SH-SY5Y (cell line): ENCODE data around the gene FBF1.

ENCODE experiments used
- GATA2 ChIP-seq: IDR thresholded peaks from 2 replicates; pipeline ENCODE4 v1.6.1; 2011; ENCODE audit warnings: mild to moderate bottlenecking, low read depth, low read length
- GATA3 ChIP-seq: IDR thresholded peaks from 2 replicates; pipeline ENCODE4 v1.6.1; 2011; ENCODE audit warnings: low read depth, mild to moderate bottlenecking, low read length, moderate library complexity

The FBF1 gene

DNA sequence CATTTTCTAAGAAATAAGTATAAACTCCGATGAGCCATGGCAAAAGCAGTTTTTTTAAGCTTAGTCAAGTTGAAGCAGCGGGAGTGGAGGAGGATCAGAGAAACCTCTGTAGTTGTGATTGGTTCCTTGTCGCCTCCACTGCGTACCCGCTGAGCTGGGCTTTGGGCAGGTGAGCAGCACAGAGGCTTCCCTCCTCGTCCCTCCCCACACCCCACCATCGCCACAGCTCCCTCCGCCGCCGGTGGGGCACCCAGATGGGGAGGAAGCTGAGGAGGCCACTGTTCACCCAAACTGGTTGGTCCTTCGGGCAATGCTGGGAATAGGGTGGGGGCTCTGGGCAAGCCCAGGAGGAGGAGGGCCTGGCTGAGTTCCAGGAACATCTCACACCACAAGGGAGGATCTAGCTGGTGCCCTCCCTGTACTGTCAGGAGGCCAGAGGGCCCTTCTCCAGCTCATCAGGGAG, 31.0 kb downstream of the FBF1 start:
- TF ChIP-seq GATA2 = no peak
- TF ChIP-seq GATA3 = no peak

DNA sequence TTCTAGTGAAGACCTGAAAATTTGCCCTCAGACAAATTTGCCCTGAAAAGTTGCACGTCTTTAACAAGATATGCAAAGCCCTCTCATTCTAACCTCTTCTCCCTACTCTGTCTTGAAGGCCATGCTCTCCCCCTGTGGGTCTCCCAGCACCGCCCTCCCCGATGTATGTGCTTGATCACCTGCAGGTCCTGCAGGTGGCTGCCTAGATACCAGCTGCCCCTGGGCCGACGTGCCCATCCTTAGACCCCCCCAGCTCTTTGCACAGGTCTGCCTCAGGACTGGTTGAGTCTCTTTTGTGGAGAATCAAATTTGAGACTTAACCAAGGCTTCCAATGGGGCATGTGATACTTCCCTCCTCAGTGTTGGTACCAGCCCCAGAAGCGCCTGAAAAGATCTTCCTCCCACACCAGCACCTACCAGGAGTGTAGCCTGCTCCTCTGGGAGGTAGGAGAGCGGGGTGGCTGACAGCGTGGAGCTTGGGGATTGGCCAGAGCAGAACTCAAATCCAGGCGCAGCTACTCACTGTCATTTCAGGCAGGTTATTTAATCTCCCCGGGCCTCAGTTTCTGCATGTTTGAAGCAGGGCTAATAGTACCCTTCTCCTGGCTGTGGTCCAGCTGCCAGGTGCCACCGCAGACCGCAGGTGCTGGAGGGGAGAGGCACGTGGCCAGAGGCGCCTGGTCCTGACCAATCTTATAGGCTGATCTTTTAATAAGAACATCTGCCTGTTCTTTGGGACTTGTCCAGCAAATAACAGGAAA, 31.6 kb downstream of the FBF1 start:
- TF ChIP-seq GATA3 = no peak
- 0 out of 2 replicates have a peak, but pooled peaks have one; percentile 45 for TF ChIP-seq GATA2

DNA sequence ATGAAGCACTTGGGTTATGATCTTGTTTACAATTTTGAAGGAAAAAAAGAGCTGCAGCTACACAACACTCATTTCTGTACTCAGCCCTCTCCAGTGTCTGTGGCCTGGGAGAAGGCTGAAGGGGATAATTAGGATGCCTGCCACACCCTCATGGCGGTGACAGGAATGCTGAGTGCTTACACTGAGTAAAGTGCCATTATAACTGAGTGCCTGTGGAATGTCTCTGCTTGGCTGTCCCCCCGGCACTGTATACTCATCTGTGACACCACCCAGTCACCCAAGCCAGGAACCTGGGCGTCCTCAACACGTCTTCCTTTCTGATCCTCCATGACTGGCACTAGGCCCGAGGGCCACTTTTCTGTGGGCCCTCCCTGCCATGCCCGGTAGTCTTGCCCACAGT, 32.6 kb downstream of the FBF1 start:
- no peak for TF ChIP-seq GATA3
- TF ChIP-seq GATA2 = no peak

DNA sequence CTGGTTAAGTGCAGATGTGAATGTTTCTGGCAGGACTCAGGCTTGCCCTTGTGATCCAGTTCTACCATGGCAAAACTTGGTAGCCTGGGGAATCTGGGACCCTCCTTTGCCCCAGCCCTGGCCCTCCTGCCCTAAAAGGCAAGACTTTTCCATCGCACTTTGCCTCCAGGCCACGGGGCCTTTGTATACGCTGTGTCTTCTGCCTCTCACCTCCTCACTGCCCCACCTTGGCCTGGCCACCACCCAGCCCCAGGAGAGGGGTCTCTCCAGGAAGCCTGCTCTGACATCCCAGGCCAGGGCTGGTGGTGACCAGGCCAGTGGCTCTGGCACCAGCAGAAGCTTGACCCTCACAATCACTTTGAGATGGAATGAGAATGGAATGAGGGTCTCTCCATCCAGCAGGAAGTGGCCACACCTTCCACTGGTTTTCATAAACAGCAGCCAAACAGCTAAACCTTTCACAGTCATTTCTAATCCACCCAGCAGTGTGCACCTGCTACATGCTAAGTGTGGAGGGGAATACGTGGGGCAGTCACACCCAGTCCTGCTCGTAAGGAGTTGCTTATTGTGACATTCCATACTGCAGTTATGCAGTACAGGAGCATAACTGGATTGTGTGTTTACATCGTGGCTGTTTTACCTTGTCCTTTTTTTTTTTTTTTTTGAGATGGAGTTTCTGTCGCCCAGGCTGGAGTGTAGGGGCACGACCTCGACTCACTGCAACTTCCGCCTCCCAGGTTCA, 34.5 kb downstream of the FBF1 start:
- TF ChIP-seq GATA2 (no peak), GATA3 (no peak)

DNA sequence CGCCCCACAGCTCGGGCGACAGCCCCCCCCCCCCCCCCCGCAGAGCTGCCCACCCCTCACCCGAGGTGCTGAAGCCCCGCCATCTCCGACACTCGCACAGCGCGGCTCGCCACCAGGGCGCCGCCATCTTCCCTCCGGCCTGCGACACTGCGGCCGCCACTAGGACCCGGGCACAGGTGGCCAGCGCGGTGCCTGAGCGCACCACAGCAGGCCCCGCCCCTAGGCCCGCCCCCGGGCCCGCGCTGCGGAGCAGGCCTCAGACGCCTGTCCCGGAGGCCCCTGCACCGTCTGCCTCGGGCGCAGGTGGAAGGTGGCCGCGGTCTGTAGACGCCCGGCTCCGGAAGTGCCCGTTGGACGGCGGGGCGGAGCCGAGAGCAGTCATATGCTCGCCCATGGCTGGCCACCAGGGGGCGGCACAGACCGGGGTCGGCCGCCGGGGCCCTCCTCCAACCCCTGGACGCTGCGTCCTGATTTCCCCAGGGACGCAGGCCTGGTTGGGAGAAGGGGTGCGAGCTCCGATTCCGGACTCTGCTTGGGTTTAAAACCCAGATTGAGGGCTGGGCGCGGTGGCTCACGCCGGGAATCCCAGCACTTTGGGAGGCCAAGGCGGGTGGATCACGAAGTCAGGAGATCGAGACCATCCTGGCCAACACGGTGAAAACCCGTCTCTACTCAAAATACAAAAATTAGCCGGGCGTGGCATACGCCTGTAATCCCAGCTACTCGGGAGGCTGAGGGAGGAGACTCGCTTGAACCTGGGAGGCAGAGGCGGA, 35.9 kb downstream of the FBF1 start, which contains the start of gene MRPL38:
Gene MRPL38 (minus strand): TSS at position 136 of the 773 bp plus-strand sequence. CDS start 9 bp downstream, at position 127.
- TF ChIP-seq GATA2 (no peak; the same call in 1 of the 2 replicates), GATA3 (no peak)

DNA sequence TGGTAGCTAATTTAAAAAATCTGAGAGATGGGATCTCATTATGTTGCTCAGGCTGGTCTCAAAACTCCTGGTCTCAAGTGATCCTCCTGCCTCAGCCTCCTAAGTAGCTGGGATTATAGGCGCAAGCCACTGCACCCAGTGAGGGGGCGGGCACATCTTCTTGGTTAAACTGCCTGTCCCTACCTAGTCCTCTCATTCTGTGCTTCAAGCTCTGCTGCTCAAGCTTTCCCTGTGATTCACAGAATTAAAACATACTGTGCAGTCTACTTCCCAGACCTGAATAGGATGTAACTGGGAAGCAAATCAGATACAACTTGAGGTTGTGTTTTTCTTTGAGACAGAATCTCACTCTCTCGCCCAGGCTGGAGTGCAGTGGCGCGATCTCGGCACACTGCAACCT, 38.4 kb downstream of the FBF1 start:
- TF ChIP-seq GATA3 = no peak

DNA sequence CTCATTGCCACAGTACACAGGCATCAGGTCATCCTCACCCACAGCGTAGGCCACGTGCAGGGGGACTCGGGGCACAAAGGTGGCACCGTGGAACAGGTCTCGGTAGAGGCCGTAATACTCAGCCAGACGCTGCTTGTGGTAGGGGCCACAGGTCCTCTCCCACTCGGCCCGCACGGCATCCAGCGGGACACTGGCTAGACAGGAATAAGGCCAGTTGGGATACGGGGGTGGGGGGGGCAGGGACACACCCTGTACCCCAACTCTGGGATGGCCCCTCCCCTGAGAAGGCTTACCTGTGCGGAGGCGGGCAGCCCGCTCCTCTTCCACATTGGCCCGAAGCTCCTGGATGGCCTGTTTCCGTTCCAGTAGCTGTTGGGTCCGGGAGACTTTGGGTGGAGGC, 39.1 kb downstream of the FBF1 start:
- TF ChIP-seq GATA2 (no peak), GATA3 (no peak)

DNA sequence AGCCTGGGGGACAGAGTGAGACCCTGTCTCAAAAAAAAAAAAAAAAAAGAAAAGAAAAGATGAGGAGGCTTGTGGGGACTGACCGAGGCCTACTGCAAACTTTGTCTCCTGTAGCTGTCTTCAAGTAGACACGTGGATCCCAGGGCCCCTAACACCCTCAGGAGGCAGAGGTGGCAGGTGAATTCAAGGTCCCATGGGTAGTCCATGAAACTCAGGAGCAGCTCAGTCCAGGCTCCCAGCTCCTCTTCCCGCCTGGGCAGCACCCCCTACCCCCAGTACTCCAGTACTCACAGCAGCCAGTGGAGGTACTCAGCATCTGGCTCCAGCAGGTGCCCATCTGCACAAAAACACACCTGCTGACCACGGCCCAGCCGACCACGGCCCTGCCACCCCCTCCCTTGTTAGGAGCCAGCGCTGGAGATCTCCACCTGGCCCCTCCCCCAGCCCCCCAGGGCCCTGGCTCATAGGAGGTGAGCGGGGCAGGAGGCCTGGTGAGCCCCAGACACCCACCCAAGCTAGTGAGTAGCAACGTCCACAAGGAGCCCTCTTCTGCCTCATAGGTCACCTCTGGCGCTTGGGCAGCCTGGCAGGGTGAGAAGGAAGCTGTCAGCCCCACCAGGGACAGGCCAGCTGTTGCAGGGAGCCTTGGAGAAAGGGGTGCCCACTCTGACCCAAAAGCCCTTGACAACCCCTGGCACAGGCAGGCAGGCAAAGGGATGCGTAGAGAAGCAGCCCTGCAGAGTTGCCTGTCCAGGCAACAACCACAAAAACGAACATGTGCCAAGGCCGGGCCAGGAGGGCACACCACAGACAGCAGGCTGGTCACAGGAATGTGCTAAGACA, 39.9 kb downstream of the FBF1 start:
- no peak for TF ChIP-seq GATA3
- no peak for TF ChIP-seq GATA2

DNA sequence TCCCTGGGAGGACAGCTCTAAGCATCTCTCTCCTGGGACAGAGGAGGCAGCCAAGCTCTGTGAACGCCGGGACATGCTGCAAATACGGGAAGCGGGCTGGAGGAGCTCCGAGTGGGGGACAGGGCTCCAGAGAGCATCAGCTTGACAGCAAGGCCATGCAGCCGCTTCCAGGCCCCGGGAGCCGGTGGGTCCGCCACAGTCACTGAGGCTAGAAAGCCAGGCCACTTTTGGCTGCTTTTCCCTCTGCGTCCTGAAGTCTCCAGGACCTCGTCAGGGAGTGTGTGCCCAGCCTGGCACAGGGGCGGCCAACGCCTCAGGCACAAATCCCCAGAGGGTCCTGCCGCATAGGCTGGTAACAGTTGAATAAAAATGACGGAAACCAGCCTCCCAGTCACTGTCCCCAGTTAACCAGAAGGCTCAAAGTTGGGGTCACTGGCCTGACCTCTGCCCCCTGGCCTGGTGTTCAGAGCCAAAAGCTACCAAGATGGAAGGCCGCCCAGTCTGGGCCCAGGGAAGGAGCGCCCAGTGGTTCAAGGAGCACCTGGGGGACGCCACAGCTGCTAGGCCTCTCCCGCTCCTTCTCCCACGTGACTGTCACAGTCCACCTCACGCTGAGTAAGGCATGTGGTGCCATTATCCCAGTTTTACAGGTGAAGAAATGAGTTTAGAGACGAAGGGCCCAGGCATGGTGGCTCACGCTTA, 40.9 kb downstream of the FBF1 start:
- no peak for TF ChIP-seq GATA3
- no peak for TF ChIP-seq GATA2

DNA sequence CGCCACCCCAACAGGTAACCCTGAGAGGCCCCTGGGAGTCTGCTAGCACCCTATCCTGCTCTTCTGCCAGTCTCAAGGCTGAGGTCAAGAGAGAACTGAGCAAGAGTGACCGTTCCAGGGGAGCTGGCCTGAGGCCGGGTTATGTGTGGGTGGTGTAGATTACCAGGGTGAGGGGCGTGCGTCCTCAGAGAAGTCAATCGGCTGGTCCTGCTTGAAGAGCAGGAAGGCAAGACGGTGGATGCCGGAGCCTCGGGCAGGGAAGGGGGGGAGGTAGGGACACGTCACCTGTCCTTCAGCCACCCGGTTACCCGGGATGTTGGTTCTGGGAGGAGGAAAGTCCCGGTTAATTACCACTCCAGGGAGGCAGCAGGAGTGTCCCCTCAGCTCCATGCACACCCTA, 41.5 kb downstream of the FBF1 start:
- no peak for TF ChIP-seq GATA2

DNA sequence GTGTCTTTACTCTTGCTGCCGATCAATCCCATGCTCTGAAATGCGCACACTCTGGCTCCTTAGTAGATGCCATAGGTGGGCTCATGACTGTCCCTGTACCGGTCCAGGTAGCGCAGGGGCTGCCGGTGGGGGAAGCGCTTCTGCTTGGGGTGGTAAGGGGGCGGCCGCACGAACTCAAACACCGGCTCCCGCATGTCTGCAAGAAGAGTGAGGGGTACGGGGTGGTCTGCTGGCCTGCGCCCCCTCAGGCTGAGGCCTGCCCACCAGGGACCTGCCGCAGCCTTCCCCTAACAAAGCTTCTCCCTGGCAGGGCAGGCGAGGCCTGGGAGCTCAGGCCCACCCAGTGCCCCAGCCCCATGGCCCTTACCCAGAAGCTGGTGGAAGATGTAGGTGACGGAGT, 42.1 kb downstream of the FBF1 start:
- no peak for TF ChIP-seq GATA2
- no peak for TF ChIP-seq GATA3

DNA sequence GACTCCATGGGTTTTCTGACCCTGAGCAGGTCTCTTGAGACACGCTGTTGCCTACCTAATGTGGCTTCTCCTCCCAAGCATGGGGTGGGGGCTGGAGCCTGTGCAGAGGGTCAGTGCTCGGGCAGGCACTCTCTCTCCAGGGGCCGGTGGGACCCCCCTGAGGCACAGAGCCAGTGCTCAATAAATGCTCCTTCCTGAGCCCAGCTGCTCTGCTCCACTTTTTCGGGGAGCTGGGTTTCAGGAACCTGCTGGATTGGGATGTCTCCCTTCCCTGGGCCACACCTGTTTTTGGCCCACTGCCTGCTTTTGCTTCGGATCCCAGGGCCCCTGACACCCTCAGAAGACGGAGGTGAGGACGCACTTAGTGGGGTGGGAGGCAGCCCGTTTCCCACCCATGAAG, 42.8 kb downstream of the FBF1 start:
- no peak for TF ChIP-seq GATA3
- no peak for TF ChIP-seq GATA2
